ENCODE measurements around the gene SIN3A. TPM values are rescaled to one million over a fixed set of nuclear protein-coding genes. Genes with fewer than 3 reads are reported as not detected.

The SIN3A gene
- total and polyA plus RNA-seq, 2 of the 4 experiments (the other 2 are of a cell fraction) = 21.2 to 31.5 TPM

DNA sequence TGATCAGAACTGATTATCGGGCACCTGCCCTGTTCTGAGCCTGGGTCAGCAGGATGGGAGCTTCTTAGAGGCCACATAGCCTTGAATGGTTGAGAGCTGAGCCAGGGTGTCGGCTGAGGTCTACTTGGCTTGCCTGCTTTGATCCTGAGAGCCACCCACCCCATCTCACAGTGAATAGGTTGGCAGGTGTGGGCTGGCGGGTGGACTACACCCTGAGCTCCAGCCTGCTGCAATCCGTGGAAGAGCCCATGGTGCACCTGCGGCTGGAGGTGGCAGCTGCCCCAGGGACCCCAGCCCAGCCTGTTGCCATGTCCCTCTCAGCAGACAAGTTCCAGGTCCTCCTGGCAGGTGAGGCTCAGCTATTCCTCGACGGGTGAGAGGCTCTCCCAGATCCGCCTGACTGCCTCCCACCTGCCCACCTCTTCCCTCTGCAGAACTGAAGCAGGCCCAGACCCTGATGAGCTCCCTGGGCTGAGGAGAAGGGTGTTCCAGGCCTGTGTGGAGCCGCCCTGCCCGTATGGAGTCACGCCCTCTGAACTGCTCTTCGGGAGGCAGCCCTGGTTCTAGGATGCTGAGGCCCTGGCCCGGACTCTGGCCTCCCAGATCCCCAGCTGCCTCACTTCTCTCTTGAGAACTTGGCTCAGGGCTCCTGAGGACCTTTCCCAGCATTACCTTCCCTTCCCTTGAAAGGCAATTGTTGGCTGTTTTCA, 111.8 kb downstream of the SIN3A start:
- no peak overlapping the region for H2BK15ac ChIP-seq (ENCODE audit: low read depth, low read length)
- no peak overlapping the region for H3K23ac ChIP-seq (ENCODE audit: low read depth, low read length)
- H3K4me3 ChIP-seq (ENCODE audit: insufficient read depth, low read depth, low read length) = no peak overlapping the region
- DNase-seq (no peak), ATAC-seq (ENCODE audit: low read depth) (no peak)
- no peak overlapping the region for H2BK20ac ChIP-seq (ENCODE audit: low read depth, low read length)
- no TSS peak for BruUV-seq (replicated peaks)
- intact Hi-C loops (cut with micrococcal nuclease) (no loop called here), in situ Hi-C loops (cut with MboI; ENCODE audit: low sequenced_read_pairs) (no loop called here), dilution Hi-C loops (cut with HindIII; ENCODE audit: low sequenced_read_pairs, unreplicated experiment) (no loop called here)
- ChIA-PET POLR2A (ENCODE audit: unreplicated experiment) (no interaction called here), CTCF (no interaction called here)
- H3K18ac ChIP-seq (ENCODE audit: low read depth, low read length) = no peak overlapping the region
- H3K4ac ChIP-seq (ENCODE audit: low read depth, low read length) = no peak overlapping the region
- H3K56ac ChIP-seq (ENCODE audit: extremely low read depth, insufficient read depth, low read length) = no peak overlapping the region
- no peaks in the 10 kb centered on the region for H3K27me3 ChIP-seq (ENCODE audit: control insufficient read depth, insufficient read depth, low read length)
- no peak overlapping the region for H3K9ac ChIP-seq (ENCODE audit: low read depth, low read length)
- no peak overlapping the region for H2AK5ac ChIP-seq (ENCODE audit: low read depth, low read length)
- no peak overlapping the region for H4K91ac ChIP-seq (ENCODE audit: insufficient read depth, low read depth, low read length)
- WGBS, 2 experiments (ENCODE audit: extremely low coverage in 2 of 2, insufficient read length in 1 of 2) = 93% methylated on average over 3 of the region's 13 CpGs; no CpG with 5 or more reads in 1 of the 2 experiments
- no peak overlapping the region for H2BK5ac ChIP-seq (ENCODE audit: low read depth, low read length, poor library complexity, severe bottlenecking)
- H3K79me1 ChIP-seq (ENCODE audit: low read depth in 1 of 2, low read length in 2 of 2) = peaks cover 8 to 17% of the 10 kb centered on the region in 2 experiments
- H3K27ac ChIP-seq (ENCODE audit: insufficient read depth, low read length) = no peak overlapping the region
- H3K4me1 ChIP-seq (ENCODE audit: control insufficient read depth, insufficient read depth, low read length) = peaks cover 9% of the 10 kb centered on the region; the same call in 1 of the 2 replicates
- peaks cover 7% of the 10 kb centered on the region for H3K9me1 ChIP-seq (ENCODE audit: insufficient read depth, low read length)
- H4K20me1 ChIP-seq (ENCODE audit: insufficient read depth, low read length) = no peaks in the 10 kb centered on the region
- no peak for TF ChIP-seq BHLHE40 (IDR thresholded peaks at IDR 0.05; ENCODE audit: low read depth, low read length)
- TF ChIP-seq, protein P1, sequence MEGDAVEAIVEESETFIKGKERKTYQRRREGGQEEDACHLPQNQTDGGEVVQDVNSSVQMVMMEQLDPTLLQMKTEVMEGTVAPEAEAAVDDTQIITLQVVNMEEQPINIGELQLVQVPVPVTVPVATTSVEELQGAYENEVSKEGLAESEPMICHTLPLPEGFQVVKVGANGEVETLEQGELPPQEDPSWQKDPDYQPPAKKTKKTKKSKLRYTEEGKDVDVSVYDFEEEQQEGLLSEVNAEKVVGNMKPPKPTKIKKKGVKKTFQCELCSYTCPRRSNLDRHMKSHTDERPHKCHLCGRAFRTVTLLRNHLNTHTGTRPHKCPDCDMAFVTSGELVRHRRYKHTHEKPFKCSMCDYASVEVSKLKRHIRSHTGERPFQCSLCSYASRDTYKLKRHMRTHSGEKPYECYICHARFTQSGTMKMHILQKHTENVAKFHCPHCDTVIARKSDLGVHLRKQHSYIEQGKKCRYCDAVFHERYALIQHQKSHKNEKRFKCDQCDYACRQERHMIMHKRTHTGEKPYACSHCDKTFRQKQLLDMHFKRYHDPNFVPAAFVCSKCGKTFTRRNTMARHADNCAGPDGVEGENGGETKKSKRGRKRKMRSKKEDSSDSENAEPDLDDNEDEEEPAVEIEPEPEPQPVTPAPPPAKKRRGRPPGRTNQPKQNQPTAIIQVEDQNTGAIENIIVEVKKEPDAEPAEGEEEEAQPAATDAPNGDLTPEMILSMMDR (conservative IDR thresholded peaks at IDR 0.05; ENCODE audit: low read depth, low read length) = no peak
- no peak for TF ChIP-seq MAFK (IDR thresholded peaks at IDR 0.05; ENCODE audit: low read depth, low read length)
- no peak for TF ChIP-seq POLR2A (IDR thresholded peaks at IDR 0.05; ENCODE audit: low read depth, low read length)
- no peak for TF ChIP-seq CEBPB (IDR thresholded peaks at IDR 0.05; ENCODE audit: low read depth, low read length)
- no peak overlapping the region for H4K5ac ChIP-seq (ENCODE audit: low read depth, low read length)
- no peak overlapping the region for H4K8ac ChIP-seq (ENCODE audit: low read depth in 2 of 2, low read length in 2 of 2)
- H2AFZ ChIP-seq (replicated peaks; ENCODE audit: low read length, poor library complexity) = no peak overlapping the region
- H3K36me3 ChIP-seq (ENCODE audit: control insufficient read depth, insufficient read depth, low read length) = peaks cover 16% of the 10 kb centered on the region
- H3K9me3 ChIP-seq (ENCODE audit: control insufficient read depth, insufficient read depth, low read length) = no peaks in the 10 kb centered on the region
- H2BK120ac ChIP-seq (ENCODE audit: low read depth, low read length) = no peak overlapping the region
- H3K14ac ChIP-seq (replicated peaks; ENCODE audit: low read depth, low read length) = no peak overlapping the region
- no peak overlapping the region for H2AK9ac ChIP-seq (replicated peaks; ENCODE audit: low read depth, low read length, poor library complexity)
- no peak overlapping the region for H3K4me2 ChIP-seq (ENCODE audit: low read depth, low read length)

Measured in IMR-90 (cell line).